HG03280 (cell line): ENCODE measurements around the gene PAPSS1.
A peak's percentile ranks its signal among the peaks of the same experiment; 100 is the strongest.
"Not testable (repeated sequence)": the region's sequence is repeated elsewhere in the genome, so short reads cannot be mapped to it uniquely, and the experiment has no call there.

Experiments
- ATAC-seq: cut with Tn5 transposase; IDR thresholded peaks from one replicate; pipeline ENCODE4 v1.9.1; 2021; ENCODE audit warnings: mild to moderate bottlenecking, moderate library complexity; ENCODE audit not compliant: unreplicated experiment

Gene PAPSS1

GRCh38 chr4:107719922-107720722 lies at the start of gene PAPSS1:
PAPSS1 (minus strand) TSS chr4:107720234; CDS start chr4:107720179, 55 bp downstream.
- peak; percentile 85 for ATAC-seq

GRCh38 chr4:107760281-107760947 lies 40.4 kb upstream of the PAPSS1 start:
- ATAC-seq: no peak

- ATAC-seq: no peak
These were observed 37.9 kb upstream of the PAPSS1 start for GRCh38 chr4:107757864-107758476.

DNA sequence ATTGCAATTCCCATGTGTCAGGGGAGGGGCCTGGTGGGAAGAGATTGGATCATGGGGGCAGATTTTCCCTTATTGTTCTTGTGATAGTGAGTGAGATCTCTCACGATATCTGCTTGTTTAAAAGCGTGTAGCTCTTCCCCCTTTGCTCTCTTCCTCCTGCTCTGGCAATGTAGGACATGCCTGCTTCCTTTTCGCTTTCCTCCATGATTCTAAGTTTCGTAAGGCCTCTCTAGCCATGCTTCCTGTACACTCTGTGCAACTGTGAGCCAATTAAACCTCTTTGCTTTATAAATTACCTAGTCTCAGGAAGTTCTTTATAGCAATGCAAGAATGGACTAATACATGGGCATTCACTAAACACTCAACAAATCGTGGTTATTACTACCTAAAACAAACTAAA lies 37.2 kb upstream of the PAPSS1 start:
- no peak for ATAC-seq

DNA sequence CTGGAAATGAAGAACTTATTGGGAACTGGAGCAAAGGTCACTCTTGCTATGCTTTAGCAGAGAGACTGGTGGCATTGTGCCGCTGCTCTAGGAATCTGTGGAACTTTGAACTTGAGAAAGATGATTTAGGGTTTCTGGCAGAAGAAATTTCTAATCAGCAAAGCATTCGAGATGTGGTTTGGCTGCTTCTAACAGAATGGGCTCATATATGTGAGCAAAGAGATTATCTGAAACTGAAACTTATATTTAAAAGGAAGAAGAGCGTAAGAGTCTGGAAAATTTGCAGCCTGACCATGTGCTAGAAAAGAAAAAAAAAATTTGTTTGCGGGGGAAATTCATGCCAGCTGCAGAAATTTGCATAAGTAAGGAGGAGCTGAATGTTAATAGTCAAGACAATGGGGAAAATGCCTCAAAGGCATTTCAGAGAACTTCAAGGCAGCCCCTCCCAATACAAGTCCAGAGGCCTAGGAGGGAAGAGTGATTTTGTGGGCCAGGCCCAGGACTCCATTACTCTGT lies 35.9 kb upstream of the PAPSS1 start:
- no peak for ATAC-seq

DNA sequence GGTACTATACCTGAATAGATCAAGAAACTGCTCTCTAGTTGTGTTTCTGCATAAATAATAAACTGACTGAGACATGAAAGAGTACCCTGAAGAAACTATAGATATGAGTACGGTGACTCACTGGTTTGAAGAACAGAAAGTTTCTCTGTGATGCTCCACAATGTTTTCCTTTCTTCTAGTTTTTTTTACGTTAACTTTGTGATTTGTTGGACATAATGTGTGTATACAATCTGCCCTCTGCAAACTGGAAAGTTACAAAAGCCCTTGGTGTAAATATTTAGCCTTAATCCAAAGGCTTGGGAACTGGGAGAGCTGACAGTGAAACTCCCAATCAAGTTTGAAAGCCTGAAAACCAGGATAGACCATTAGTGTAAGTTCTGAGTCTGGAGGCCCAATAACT lies 31.6 kb upstream of the PAPSS1 start:
- no peak for ATAC-seq

DNA sequence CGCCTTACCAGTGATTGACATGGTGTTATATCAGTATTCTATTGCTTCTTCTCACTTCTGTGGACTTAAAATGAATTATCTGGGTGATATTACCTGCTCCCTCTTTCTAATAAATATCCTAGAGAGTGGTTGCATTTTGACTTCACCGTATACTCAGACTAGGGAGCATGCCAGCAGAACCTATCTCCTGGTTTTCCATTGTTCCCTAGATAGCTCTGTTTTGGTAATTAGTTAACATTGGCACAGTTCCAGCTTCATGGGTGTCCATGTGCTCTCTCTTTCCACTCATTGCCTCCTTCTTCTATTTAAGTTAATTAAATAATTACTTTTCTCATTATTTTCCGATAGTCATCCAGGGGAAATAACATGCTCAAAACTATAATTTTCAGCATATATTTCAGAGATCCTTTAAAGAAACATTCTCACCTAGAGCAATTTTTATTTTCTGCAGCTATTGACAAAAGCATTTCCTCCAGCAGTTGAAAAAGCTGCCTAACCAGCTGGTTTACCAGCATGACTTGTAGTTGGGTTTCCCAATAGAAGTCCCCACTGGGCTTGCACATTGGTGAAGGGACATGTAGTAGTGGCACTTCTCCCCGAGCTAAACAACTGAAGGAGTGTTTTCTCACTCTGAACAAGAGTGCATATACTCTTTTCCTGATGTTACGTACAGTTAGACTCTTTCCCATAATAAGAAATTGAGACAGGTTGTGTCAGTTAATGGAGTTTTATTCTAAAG lies 27.9 kb upstream of the PAPSS1 start:
- ATAC-seq: no peak

- ATAC-seq: no peak
These were observed 26.1 kb upstream of the PAPSS1 start for GRCh38 chr4:107746161-107746560.

GRCh38 chr4:107744532-107744931 lies 24.5 kb upstream of the PAPSS1 start:
- ATAC-seq: no peak

GRCh38 chr4:107743532-107743931 lies 23.5 kb upstream of the PAPSS1 start:
- ATAC-seq: no peak

- no peak for ATAC-seq
These were observed 22.8 kb upstream of the PAPSS1 start for GRCh38 chr4:107742791-107743190.

- no peak for ATAC-seq
These were observed 22.2 kb upstream of the PAPSS1 start for GRCh38 chr4:107742196-107742595.

GRCh38 chr4:107740950-107741701 lies 21.1 kb upstream of the PAPSS1 start:
- ATAC-seq: no peak

DNA sequence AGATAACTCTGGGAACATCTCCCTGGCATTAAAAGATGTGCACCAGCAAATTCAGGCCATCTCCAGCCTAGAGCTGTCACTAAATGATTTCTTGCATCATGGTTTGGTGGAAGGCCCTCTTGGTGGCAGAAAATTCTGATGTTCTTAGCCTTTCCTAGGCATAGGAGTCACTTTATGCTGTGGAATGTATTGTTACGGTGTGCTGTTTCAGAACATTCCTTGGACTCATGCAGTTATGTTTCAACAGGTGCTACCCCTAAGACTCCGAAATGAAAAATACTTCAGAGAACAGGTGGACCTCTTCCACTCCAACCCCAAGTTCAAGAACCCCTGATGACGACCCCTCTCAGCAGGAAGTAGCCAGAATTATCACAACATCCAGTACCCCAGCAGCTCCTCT lies 20.3 kb upstream of the PAPSS1 start:
- no peak for ATAC-seq

DNA sequence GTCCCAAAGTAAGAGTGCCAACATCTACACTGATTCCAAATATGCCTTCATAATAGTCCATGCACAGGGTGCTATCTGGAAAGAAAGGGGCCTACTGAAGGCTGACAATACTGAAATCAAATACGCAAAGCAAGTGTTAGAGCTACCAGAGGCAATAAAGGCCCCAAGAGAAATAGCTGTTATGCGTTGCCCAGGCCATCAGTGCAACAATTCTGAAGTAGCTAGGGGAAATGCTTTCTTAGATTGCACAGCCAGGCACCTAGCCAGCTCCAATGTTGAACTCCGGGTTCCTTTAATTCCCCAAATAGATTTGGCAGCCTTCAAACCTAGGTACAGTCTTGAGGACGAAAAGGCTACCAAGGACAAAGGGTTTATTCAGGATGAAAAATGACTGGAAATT lies 17.4 kb upstream of the PAPSS1 start:
- ATAC-seq: no peak

DNA sequence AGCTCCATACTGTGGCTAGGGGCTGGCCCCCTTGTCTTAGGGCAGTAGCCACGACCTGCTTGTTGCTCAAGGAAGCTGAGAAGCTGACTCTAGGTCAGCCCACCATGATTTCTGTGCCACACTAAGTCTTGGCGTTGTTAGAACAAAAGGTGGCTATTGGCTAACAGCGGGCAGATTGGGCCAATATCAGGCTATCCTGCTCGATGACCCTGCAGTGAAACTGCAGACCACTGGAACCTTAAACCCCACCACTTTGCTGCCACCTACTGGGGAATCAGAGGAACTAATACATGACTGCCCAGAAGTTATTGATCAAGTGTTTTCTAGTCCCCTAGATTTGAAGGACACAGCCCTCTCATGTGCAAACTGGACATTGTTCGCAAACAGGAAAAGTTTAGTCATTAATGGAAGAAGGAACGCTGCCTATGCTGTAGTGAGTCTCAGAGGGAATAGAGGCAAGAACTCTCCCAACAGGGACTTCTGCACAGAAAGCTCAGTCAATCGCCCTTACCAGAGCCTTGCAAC lies 17.0 kb upstream of the PAPSS1 start:
- ATAC-seq: peak; percentile 72

GRCh38 chr4:107736037-107736436 lies 16.0 kb upstream of the PAPSS1 start:
- ATAC-seq: peak; percentile 51

GRCh38 chr4:107734120-107734519 lies 14.1 kb upstream of the PAPSS1 start:
- peak; percentile 42 for ATAC-seq

GRCh38 chr4:107733431-107733925 lies 13.4 kb upstream of the PAPSS1 start:
- no peak for ATAC-seq

DNA sequence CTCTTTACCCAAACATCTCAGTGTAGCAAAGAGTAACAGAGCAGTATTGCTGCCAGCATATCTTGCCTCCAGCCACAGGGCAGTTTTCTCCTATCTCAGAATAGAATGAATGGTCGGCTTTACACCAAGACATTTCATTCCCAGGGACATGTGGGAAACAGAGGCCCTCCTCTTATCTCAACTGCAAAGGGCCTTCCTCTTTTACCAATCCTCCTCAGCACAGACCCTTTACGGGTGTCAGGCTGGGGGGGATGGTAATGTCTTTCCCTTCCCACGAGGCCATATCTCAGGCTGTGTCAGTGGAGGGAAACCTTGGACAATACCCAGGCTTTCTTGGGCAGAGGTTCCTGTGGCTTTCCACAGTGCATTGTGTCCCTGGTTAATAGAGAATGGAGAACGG lies 9.0 kb upstream of the PAPSS1 start:
- ATAC-seq: not testable (repeated sequence)
